K562 (cell line): ENCODE results near the gene STAB2. TPM values are rescaled to one million over a fixed set of nuclear protein-coding genes. Genes with fewer than 3 reads are reported as not detected.

ENCODE experiments used
- ATAC-seq: fragments of 200-7000 bp; cut with Tn5 transposase; 3 replicates; pipeline ENCODE4 v1.9.1; 2020; ENCODE audit warnings: moderate library complexity
- BruUV-seq: library from RNA; stranded (reverse); fragments of 400-500 nt; replicated peaks from 2 replicates; lab custom pipeline; 2021; lab: Mats Ljungman, UMichigan
- CTCF ChIA-PET: fragments of 300-600 bp; formaldehyde crosslinking; extraction: SDS; loops from one replicate; lab custom pipeline; 2021; ENCODE audit warnings: low intra/inter-chr PET ratio; lab: Yijun Ruan, JAX
- POLR2A ChIA-PET: fragments of 300-600, 350-650 bp; sonication (Branson Sonifier 250); formaldehyde crosslinking; extraction: SDS; loops from one replicate; lab custom pipeline; 2021; ENCODE audit warnings: antibody characterized with exemption, inconsistent platforms; lab: Yijun Ruan, JAX
- DNase-seq, 4 experiments: peaks; one replicate each; pipeline versions ENCODE4 v3.0.0 to v3.0.0-alpha.2; 2011 to 2018; ENCODE audit warnings: low spot score in 3 of 4, mixed read lengths in 3 of 4; ENCODE audit errors: extremely low read depth in 1 of 4
- FAIRE-seq: peaks from 2 replicates; lab custom pipeline; 2011; peaks lifted over from hg19 to GRCh38; lab: Jason Lieb, UNC
- H2AFZ ChIP-seq: 2 replicates; pipeline ENCODE4 v1.6.0; 2011; ENCODE audit warnings: low read depth, low read length, control low read depth, inconsistent platforms
- H3K27ac ChIP-seq: fragments of 200-600 bp; 3 replicates; pipeline ENCODE4 v1.8.0; 2011; ENCODE audit warnings: low read depth, mild to moderate bottlenecking, control low read depth, inconsistent platforms, low read length, moderate library complexity, mixed read lengths; ENCODE audit errors: extremely low read depth
- H3K27me3 ChIP-seq, 2 experiments: fragments of 300-600 bp in 1 of 2; 2 replicates in 1 of 2; 3 replicates in 1 of 2; pipeline versions ENCODE4 v1.6.0 to v1.8.0; 2011; ENCODE audit warnings: inconsistent platforms in 2 of 2, low read length in 2 of 2, mild to moderate bottlenecking in 1 of 2, mixed read lengths in 1 of 2, moderate library complexity in 1 of 2; ENCODE audit not compliant: control insufficient read depth in 2 of 2, insufficient read depth in 2 of 2
- H3K36me3 ChIP-seq: fragments of 300-600 bp; 3 replicates; pipeline ENCODE4 v1.8.0; 2011; ENCODE audit warnings: mild to moderate bottlenecking, low read length, inconsistent platforms; ENCODE audit not compliant: control insufficient read depth, insufficient read depth
- H3K4me1 ChIP-seq, 2 experiments: fragments of 200-600 bp in 1 of 2; replicated peaks in 1 of 2; 2 replicates in 1 of 2; 3 replicates in 1 of 2; pipeline versions ENCODE4 v1.5.1 to v1.8.0; 2011; ENCODE audit warnings: inconsistent platforms in 2 of 2, low read length in 2 of 2, mild to moderate bottlenecking in 1 of 2, mixed read lengths in 1 of 2, moderate library complexity in 1 of 2; ENCODE audit not compliant: control insufficient read depth in 2 of 2, insufficient read depth in 2 of 2
- H3K4me2 ChIP-seq: 2 replicates; pipeline ENCODE4 v1.6.1; 2011; ENCODE audit warnings: low read length, control low read depth, inconsistent platforms, mixed read lengths; ENCODE audit not compliant: insufficient read depth
- H3K4me3 ChIP-seq: fragments of 200-600 bp; sonication (generic), shearing (Covaris generic); 2 replicates; pipeline ENCODE4 v1.5.1; 2016; ENCODE audit warnings: control low read depth, inconsistent platforms
- H3K79me2 ChIP-seq: fragments of 200-600 bp; 3 replicates; pipeline ENCODE4 v1.8.0; 2011; ENCODE audit warnings: low read length, inconsistent platforms; ENCODE audit not compliant: control insufficient read depth, insufficient read depth
- H3K9ac ChIP-seq, 2 experiments: 2 replicates each; pipeline versions ENCODE4 v1.6.0 to v1.6.1; 2011; ENCODE audit warnings: low read depth in 2 of 2, low read length in 2 of 2, control low read depth in 1 of 2, inconsistent platforms in 1 of 2, mild to moderate bottlenecking in 1 of 2, mixed read lengths in 1 of 2; ENCODE audit not compliant: insufficient read depth in 1 of 2
- H3K9me1 ChIP-seq: one replicate; pipeline ENCODE4 v1.6.0; 2011; ENCODE audit warnings: inconsistent platforms, mild to moderate bottlenecking, low read length, moderate library complexity; ENCODE audit not compliant: control insufficient read depth, insufficient read depth
- H3K9me3 ChIP-seq: replicated peaks from 2 replicates; pipeline ENCODE4 v1.5.1; 2011; ENCODE audit warnings: low read depth, low read length, inconsistent platforms; ENCODE audit not compliant: control insufficient read depth, insufficient read depth
- H4K20me1 ChIP-seq: replicated peaks from 2 replicates; pipeline ENCODE4 v1.6.1; 2011; ENCODE audit warnings: low read length, inconsistent platforms, mixed read lengths; ENCODE audit not compliant: control insufficient read depth, insufficient read depth
- ARID2 ChIP-seq: fragments of 450-650 bp; IDR thresholded peaks from 2 replicates; pipeline ENCODE4 v1.6.1; 2017; ENCODE audit warnings: antibody characterized with exemption, mild to moderate bottlenecking
- BRF1 ChIP-seq: IDR thresholded peaks from 3 replicates; pipeline ENCODE4 v1.6.1; 2011; ENCODE audit warnings: borderline replicate concordance, mild to moderate bottlenecking; ENCODE audit not compliant: insufficient read length; ENCODE audit errors: extremely low read depth
- FOXM1 ChIP-seq, 2 experiments: fragments of 450-650 bp in 1 of 2; sonication (generic) in 1 of 2; formaldehyde crosslinking in 1 of 2; IDR thresholded peaks; 2 replicates each; pipeline versions ENCODE4 v1.6.1 to v1.9.0; 2017 to 2022; ENCODE audit warnings: low read depth in 2 of 2, mild to moderate bottlenecking in 2 of 2, missing genetic modification reagents in 1 of 2, moderate library complexity in 1 of 2
- GABPA ChIP-seq: fragments of 200-800 bp; sonication (Bioruptor generic); conservative IDR thresholded peaks from 2 replicates; pipeline ENCODE4 v1.6.1; 2016; ENCODE audit warnings: low read depth, missing genetic modification characterization, missing compliant biosample characterization
- HIVEP1 ChIP-seq: fragments of 250-450 bp; sonication (Bioruptor Pico); IDR thresholded peaks from 2 replicates; pipeline ENCODE4 v1.4.0; 2020; ENCODE audit warnings: mild to moderate bottlenecking
- HSF4 ChIP-seq: fragments of 250-450 bp; sonication (Bioruptor Pico); IDR thresholded peaks from 2 replicates; pipeline ENCODE4 v2.1.2; 2022; ENCODE audit warnings: mild to moderate bottlenecking, moderate library complexity, borderline replicate concordance
- JUND ChIP-seq, 2 experiments: IDR thresholded peaks; 2 replicates in 1 of 2; 3 replicates in 1 of 2; pipeline ENCODE4 v1.6.1; 2011; ENCODE audit warnings: borderline replicate concordance in 2 of 2, low read depth in 2 of 2, low read length in 2 of 2, improper control_type of control experiment in 1 of 2, missing biosample characterization in 1 of 2, missing genetic modification characterization in 1 of 2, missing genetic modification reagents in 1 of 2
- KDM5B ChIP-seq: fragments of 200-600 bp; sonication (generic); IDR thresholded peaks from 2 replicates; pipeline ENCODE4 v1.6.1; 2012; ENCODE audit warnings: low read depth, mild to moderate bottlenecking, moderate library complexity, low read length, control low read depth, inconsistent platforms; ENCODE audit not compliant: insufficient replicate concordance
- KHSRP ChIP-seq: fragments of 450-650 bp; IDR thresholded peaks from 2 replicates; pipeline ENCODE4 v1.6.1; 2017
- KLF10 ChIP-seq: fragments of 250-450 bp; sonication (Bioruptor Pico); IDR thresholded peaks from 2 replicates; pipeline ENCODE4 v1.6.1; 2021; ENCODE audit warnings: matching md5 sums
- MCM7 ChIP-seq, 2 experiments: fragments of 450-650 bp; IDR thresholded peaks; 2 replicates each; pipeline ENCODE4 v1.6.1; 2016 to 2018
- NR4A1 ChIP-seq, 2 experiments: fragments of 250-450 bp in 1 of 2; fragments of 450-650 bp in 1 of 2; sonication (Bioruptor Pico) in 1 of 2; IDR thresholded peaks; 2 replicates each; pipeline versions ENCODE4 v1.4.0 to v1.6.1; 2016 to 2020; ENCODE audit warnings: mild to moderate bottlenecking in 2 of 2, missing compliant biosample characterization in 1 of 2, missing genetic modification characterization in 1 of 2, moderate library complexity in 1 of 2
- PHF20 ChIP-seq: fragments of 450-650 bp; IDR thresholded peaks from 2 replicates; pipeline ENCODE4 v1.6.1; 2018; ENCODE audit not compliant: partially characterized antibody
- PML ChIP-seq: IDR thresholded peaks from 2 replicates; pipeline ENCODE4 v1.6.1; 2012; ENCODE audit warnings: low read length, inconsistent platforms
- POLR2A ChIP-seq: fragments of 450-650 bp; conservative IDR thresholded peaks from 2 replicates; pipeline ENCODE4 v1.6.1; 2016
- POLR2B ChIP-seq: fragments of 450-650 bp; IDR thresholded peaks from 2 replicates; pipeline ENCODE4 v1.6.1; 2018; ENCODE audit warnings: low read depth; ENCODE audit not compliant: partially characterized antibody
- SNRNP70 ChIP-seq: fragments of 200-400 bp; formaldehyde crosslinking; optimal IDR thresholded peaks from 2 replicates; pipeline ENCODE3; 2017; ENCODE audit warnings: low read depth, low read length
- ZBTB8A ChIP-seq: fragments of 450-650 bp; IDR thresholded peaks from 2 replicates; pipeline ENCODE4 v1.6.1; 2018; ENCODE audit warnings: mild to moderate bottlenecking, moderate library complexity; ENCODE audit not compliant: partially characterized antibody
- ZNF280B ChIP-seq: fragments of 250-450 bp; sonication (Bioruptor Pico); IDR thresholded peaks from 2 replicates; pipeline ENCODE4 v1.5.1; 2021; ENCODE audit warnings: mild to moderate bottlenecking
- WGBS: fragments of 100-300 bp; shearing (Covaris generic); methylation state at CpG from one replicate; pipeline ENCODE4 v1.1.6; 2016; ENCODE audit warnings: low coverage, mixed read lengths; ENCODE audit not compliant: insufficient coverage; ENCODE audit errors: missing lambda C conversion rate; 5-methylcytosine and 5-hydroxymethylcytosine counted together
- in situ Hi-C: fragments of 300-500 bp; cut with MboI; formaldehyde crosslinking; loops from 4 replicates; pipeline ENCODE4 v1.15.0; 2018; ENCODE audit warnings: inconsistent platforms, mixed read lengths
- intact Hi-C: fragments of 100-400 bp; cut with micrococcal nuclease; formaldehyde crosslinking; loops from 2 replicates; pipeline ENCODE4 v1.14.2; 2022
- polyA plus RNA-seq, 8 experiments: library from polyadenylated mRNA; depleted of rRNA in 4 of 8; stranded (reverse) in 5 of 8; unstranded in 3 of 8; fragments of >200 nt; fragmentation: Nextera tagmentation in 2 of 8; fragmentation: Illumina TruSeq in 1 of 8; extraction: Ambion mirVana in 2 of 8; extraction: Trizol in 1 of 8; gene quantifications; 2 replicates each; pipeline versions ENCODE4 v1.2.1 to v1.2.3, GENCODE V29; 2011 to 2014; ENCODE audit warnings: inconsistent platforms in 1 of 8, missing spikeins in 1 of 8
- total RNA-seq, 7 experiments: library from RNA; depleted of rRNA in 6 of 7; stranded (reverse); fragments of >200 nt in 6 of 7; fragmentation: Illumina TruSeq in 2 of 7; extraction: Trizol in 2 of 7; gene quantifications; 2 replicates each; pipeline versions ENCODE4 v1.2.1 to v1.2.3, GENCODE V29; 2011 to 2021; ENCODE audit warnings: low replicate concordance in 1 of 7

The STAB2 gene
- total and polyA plus RNA-seq, 9 of the 15 experiments (the other 6 are each of a cell fraction or from before 2014, with no cell fraction given), result 0.10 TPM; not detected in 8

DNA sequence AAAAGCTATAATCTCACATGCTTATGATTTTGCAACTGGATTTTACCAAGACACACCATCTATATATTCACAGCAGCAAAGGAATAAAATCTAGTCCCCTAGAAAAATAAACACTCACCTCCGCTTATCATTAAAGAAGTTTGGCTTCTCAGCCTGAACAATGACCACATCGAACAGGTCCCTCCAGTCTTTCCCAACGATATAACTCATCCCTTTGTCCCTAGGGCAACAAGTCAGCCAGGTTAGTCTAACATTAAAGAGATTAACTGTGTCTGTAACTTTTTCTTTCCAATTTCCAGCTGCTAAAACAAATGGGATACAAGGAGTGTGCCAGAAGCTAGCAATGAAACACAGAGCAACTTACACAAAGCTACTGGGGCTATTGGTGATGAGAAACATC, 206.0 kb downstream of the STAB2 start:
- H3K36me3 ChIP-seq, result peaks cover 76% of the 10 kb centered on the region
- no peak overlapping the region for H2AFZ ChIP-seq
- no peak overlapping the region for H3K4me3 ChIP-seq
- intact Hi-C loops (no loop called here), in situ Hi-C loops (no loop called here)
- no peak for TF ChIP-seq NR4A1 (CRISPR knock-in tag; IDR thresholded peaks at IDR 0.05)
- no peak for TF ChIP-seq NR4A1 (tag; IDR thresholded peaks at IDR 0.05)
- no peak for TF ChIP-seq POLR2A
- TF ChIP-seq POLR2B, result no peak
- TF ChIP-seq KLF10, result no peak
- no peak for TF ChIP-seq MCM7 (IDR thresholded peaks at IDR 0.05)
- no peak for TF ChIP-seq JUND (IDR thresholded peaks at IDR 0.05; ENCODE audit: borderline replicate concordance, low read depth, low read length)
- TF ChIP-seq JUND (tag; IDR thresholded peaks at IDR 0.05; ENCODE audit: borderline replicate concordance, low read depth, low read length), result no peak
- no peak for TF ChIP-seq GABPA
- TF ChIP-seq FOXM1 (IDR thresholded peaks at IDR 0.05; ENCODE audit: low read depth), result no peak
- TF ChIP-seq FOXM1 (CRISPR knock-in tag; IDR thresholded peaks at IDR 0.05; ENCODE audit: low read depth), result no peak
- TF ChIP-seq ZBTB8A, result no peak
- no peak for TF ChIP-seq HIVEP1
- no peak for TF ChIP-seq KHSRP
- no peak for TF ChIP-seq PHF20
- TF ChIP-seq KDM5B, result no peak
- TF ChIP-seq ARID2, result no peak
- no peak for TF ChIP-seq BRF1
- no peak for TF ChIP-seq PML
- no peak for TF ChIP-seq SNRNP70
- TF ChIP-seq ZNF280B (CRISPR knock-in tag), result no peak
- TF ChIP-seq HSF4, result no peak
- H4K20me1 ChIP-seq, result no peaks in the 10 kb centered on the region
- no peaks in the 10 kb centered on the region for H3K79me2 ChIP-seq
- ATAC-seq, result no peak
- ChIA-PET CTCF (no interaction called here), POLR2A (interaction anchor here (1.1 to 2.3 kb wide), 4 partner anchors 9 to 137 kb away, joined by 3 to 12 read pairs (median 4); partner anchors contain the start of gene HSP90B1)
- no peak overlapping the region for H3K27ac ChIP-seq
- no peak for DNase-seq
- no peaks in the 10 kb centered on the region for H3K9me3 ChIP-seq
- FAIRE-seq, result no peak
- H3K27me3 ChIP-seq, result no peaks in the 10 kb centered on the region
- WGBS, result 90% methylated on average over 3 of the region's 3 CpGs
- no peak overlapping the region for H3K9ac ChIP-seq
- H3K9me1 ChIP-seq, result no peaks in the 10 kb centered on the region
- no TSS peak for BruUV-seq
- no peaks in the 10 kb centered on the region for H3K4me1 ChIP-seq
- H3K4me2 ChIP-seq, result no peak overlapping the region
